ENCODE results near the gene PDZRN3. TPM values are rescaled to one million over a fixed set of nuclear protein-coding genes. Genes with fewer than 3 reads are reported as not detected.

The PDZRN3 gene
- total and polyA plus RNA-seq, 8 donors, result 20.0 to 88.6 (median 62.3) TPM

DNA sequence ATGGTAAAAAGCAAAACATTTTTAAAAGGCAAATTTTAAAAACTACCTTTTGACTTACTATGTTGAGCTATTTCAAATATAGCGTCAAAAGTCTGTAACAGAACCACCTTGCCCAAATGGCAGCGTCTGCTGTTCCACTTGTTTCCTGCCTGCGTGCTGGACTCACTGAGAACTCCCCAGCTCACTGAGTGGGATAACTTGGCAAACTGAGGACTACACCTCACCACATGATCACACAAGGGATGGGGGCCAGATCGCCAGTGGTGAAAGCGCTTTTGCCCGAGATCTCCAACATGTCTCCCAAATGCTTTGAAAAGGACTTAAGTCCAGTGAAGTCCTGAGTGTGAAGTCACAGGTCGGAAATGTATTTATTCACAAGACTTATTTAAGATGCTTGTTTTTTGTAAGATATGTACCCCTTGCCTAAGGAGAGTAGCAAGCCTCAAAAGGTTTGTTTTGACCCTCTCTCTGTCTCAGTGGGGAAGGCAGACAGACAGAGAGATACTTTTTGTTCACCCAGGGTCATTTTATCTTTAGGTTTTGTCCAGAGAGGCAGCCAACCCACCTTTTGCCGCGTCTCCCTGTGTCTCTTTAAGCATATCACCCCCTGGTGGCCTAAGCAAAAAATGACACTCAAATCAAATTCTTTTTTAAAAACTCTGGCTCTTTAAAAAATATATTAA lies 192.6 kb downstream of the PDZRN3 start:
- Histone ChIP-seq H3K4me1 (no peaks in the 10 kb centered on the region), H3K27ac (no peak overlapping the region), H3K27me3 (peaks cover 0 to 14% of the 10 kb centered on the region in 2 donors), H3K4me3 (no peak overlapping the region), H3K9me3 (no peaks in the 10 kb centered on the region), H3K36me3 (no peaks in the 10 kb centered on the region)
- intact Hi-C loops (cut with DNase I), result loop anchor here in 1 of 2 donors (5.0 kb wide), 1 partner anchor 330 kb away; no protein-coding TSS in a partner anchor
- ATAC-seq (peak; percentile 56), DNase-seq (peak in 1 of 4 donors; percentile 63)
- TF ChIP-seq, protein P1, sequence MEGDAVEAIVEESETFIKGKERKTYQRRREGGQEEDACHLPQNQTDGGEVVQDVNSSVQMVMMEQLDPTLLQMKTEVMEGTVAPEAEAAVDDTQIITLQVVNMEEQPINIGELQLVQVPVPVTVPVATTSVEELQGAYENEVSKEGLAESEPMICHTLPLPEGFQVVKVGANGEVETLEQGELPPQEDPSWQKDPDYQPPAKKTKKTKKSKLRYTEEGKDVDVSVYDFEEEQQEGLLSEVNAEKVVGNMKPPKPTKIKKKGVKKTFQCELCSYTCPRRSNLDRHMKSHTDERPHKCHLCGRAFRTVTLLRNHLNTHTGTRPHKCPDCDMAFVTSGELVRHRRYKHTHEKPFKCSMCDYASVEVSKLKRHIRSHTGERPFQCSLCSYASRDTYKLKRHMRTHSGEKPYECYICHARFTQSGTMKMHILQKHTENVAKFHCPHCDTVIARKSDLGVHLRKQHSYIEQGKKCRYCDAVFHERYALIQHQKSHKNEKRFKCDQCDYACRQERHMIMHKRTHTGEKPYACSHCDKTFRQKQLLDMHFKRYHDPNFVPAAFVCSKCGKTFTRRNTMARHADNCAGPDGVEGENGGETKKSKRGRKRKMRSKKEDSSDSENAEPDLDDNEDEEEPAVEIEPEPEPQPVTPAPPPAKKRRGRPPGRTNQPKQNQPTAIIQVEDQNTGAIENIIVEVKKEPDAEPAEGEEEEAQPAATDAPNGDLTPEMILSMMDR (IDR thresholded peaks at IDR 0.05), result peak; percentile 37

DNA sequence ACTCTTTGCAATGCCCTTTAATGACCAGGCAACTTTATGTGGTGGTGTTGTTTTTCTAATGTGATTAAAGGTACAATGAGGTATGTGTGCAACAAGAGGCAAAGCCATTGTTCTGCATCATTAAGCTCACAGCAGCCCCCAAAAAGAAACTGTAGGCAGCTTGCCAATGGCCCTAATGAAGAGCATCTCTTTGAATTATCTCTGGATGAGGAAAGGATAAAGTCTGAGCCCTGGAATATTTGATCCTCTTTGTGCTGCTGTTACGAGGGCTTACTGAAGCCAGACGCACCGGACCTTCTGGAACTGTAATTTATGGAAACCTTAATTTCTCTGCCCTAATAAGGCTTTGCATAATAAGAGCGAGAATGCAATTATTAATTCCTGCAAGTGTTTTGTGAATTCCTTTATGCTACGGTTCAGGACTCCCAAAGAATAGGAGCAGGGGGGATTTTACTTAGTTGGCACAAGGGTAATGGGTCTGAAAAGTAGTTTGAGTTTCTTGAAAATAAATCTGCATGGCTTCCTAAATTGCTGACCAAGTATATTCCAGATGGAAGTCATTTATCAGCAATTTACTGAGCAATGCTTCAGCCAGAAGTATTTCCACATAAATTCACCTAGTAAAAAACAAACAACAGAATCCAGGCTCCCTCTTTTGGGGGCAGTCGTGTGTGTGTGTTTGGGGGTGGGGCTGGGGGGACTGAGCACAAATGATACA lies 193.4 kb downstream of the PDZRN3 start:
- DNase-seq (no peak), ATAC-seq (no peak)
- no peak overlapping the region for H3K4me3 ChIP-seq
- no peaks in the 10 kb centered on the region for H3K36me3 ChIP-seq
- no peak overlapping the region for H3K27ac ChIP-seq
- H3K4me1 ChIP-seq, result no peaks in the 10 kb centered on the region
- H3K9me3 ChIP-seq, result no peaks in the 10 kb centered on the region
- peaks cover 0 to 14% of the 10 kb centered on the region in 2 donors for H3K27me3 ChIP-seq
- intact Hi-C loops (cut with DNase I), result loop anchor here in 1 of 2 donors (5.0 kb wide), 1 partner anchor 329 kb away; no protein-coding TSS in a partner anchor
- TF ChIP-seq, protein P1 (IDR thresholded peaks at IDR 0.05), result no peak

DNA sequence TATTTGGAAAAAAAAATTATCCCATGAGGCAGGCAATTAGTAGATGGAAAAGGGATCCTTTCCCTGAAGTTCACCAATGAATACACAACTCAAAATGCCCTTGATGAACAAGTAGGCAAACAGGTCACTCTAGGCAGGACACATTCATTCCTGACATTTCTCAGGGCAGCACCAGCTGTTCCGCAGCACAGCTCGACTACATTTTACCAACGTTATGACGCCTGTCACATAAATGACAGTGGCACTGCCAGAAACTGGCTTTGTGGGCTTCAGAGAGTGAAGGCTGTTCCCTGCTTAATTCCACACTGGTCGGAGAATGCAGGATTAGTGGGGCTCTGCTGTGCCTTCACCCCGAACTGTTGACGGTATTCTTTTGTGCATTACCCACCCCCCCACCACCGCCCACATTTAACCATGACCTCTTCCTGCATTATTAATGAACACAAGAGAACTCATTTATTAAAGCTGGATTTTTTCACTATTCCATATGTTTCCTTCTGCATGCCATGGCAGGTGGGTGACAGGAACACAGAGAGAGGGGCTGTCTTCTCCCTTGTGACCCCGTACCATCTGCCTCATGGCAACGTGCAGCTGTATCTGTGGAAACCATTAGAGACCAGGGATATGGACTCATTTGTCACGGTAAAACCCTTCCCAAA lies 197.6 kb downstream of the PDZRN3 start:
- no peaks in the 10 kb centered on the region for H3K36me3 ChIP-seq
- H3K9me3 ChIP-seq, result no peaks in the 10 kb centered on the region
- H3K27ac ChIP-seq, result no peak overlapping the region
- DNase-seq, result no peak
- TF ChIP-seq, protein P1 (IDR thresholded peaks at IDR 0.05), result no peak
- intact Hi-C loops (cut with DNase I), result no loop called here
- no peaks in the 10 kb centered on the region for H3K4me1 ChIP-seq
- no peak overlapping the region for H3K4me3 ChIP-seq
- no peak for ATAC-seq
- peaks cover 0 to 3% of the 10 kb centered on the region in 2 donors for H3K27me3 ChIP-seq

DNA sequence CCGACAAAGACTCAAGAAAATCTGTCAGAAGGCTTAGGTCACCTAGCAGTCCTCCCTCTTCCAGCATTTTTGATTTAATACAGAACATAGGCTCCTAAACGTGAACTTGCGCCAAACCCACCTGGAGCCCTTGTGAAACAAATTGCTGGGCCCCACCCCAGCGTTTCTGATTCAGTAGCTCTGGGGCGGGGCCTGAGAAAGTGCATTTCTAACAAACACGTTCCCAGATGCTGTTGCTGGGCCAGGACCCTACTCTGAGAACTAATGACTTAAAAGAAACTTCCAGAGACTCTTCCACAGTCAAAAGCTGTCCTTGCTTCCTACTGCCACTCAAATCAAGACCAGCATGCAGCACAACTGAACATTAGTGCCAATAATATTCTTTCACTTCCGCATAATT lies 198.1 kb downstream of the PDZRN3 start:
- no peak overlapping the region for H3K27ac ChIP-seq
- no peak for ATAC-seq
- no peaks in the 10 kb centered on the region for H3K27me3 ChIP-seq
- H3K4me1 ChIP-seq, result no peaks in the 10 kb centered on the region
- no peaks in the 10 kb centered on the region for H3K36me3 ChIP-seq
- no peaks in the 10 kb centered on the region for H3K9me3 ChIP-seq
- DNase-seq, result no peak
- TF ChIP-seq, protein P1 (IDR thresholded peaks at IDR 0.05), result no peak
- no peak overlapping the region for H3K4me3 ChIP-seq
- intact Hi-C loops (cut with DNase I), result no loop called here

DNA sequence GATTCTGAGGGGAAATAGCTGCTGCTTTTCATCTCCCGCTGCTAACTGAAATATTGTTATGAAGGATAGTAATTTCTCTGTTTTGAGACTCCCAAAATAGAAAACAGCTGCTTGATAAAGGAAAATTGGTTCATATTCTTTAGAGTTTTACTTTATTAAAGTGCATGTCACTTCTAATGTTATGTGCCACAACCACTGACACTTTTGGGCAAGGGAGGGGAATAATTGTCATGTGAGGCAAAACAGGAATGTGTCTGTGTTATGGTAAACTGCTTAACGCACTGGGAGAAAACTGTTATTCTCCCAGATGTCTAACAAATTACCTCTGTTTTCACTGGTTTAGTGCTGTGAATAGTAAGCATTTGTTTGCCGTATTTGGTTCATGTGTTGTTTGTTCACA lies 201.6 kb downstream of the PDZRN3 start:
- TF ChIP-seq, protein P1 (IDR thresholded peaks at IDR 0.05), result no peak
- H3K9me3 ChIP-seq, result no peaks in the 10 kb centered on the region
- H3K27me3 ChIP-seq, result no peaks in the 10 kb centered on the region
- H3K27ac ChIP-seq, result peak overlapping the region in 1 of 2 donors; percentile 35
- no peak overlapping the region for H3K4me3 ChIP-seq
- intact Hi-C loops (cut with DNase I), result no loop called here
- ATAC-seq, result no peak
- H3K4me1 ChIP-seq, result no peaks in the 10 kb centered on the region
- no peaks in the 10 kb centered on the region for H3K36me3 ChIP-seq
- DNase-seq, result peak in 1 of 4 donors; percentile 41

All from left lung (tissue), 10 donors.